ENCODE data around the gene COA8. TPM values are rescaled to one million over a fixed set of nuclear protein-coding genes. Genes with fewer than 3 reads are reported as not detected.

The COA8 gene
- total RNA-seq (2014; rRNA removed) = 52.7 and 62.3 TPM in 2 replicates
- percentile 88 among the genes with signal in this experiment for Bru-seq, nascent RNA
- BruChase-seq, experiment 1, labeled RNA remaining after a 6-hour chase = percentile 96 among the genes with signal in this experiment
- percentile 90 among the genes with signal in this experiment for BruChase-seq, experiment 2, labeled RNA remaining after a 2-hour chase
- long read RNA-seq, transcript APOPT1-203 (4 exons, 782 nt) = minor isoform, 13 of 105 reads
- long read RNA-seq, transcript APOPT1-201 (5 exons, 2,523 nt) = major isoform, 65 of 105 reads
- long read RNA-seq, transcript APOPT1-202 (3 exons, 575 nt) = minor isoform, 5 of 105 reads
- long read RNA-seq, partial matches to known transcripts = 2 of 105 reads
- long read RNA-seq, other reads (novel, unspliced or antisense) = 13 of 105 reads

- peaks cover 32% of the 10 kb centered on the region for H4K20me1 ChIP-seq (ENCODE audit: low read length)
- no peaks in the 10 kb centered on the region for H3K9me3 ChIP-seq (ENCODE audit: low read length)
- H3K36me3 ChIP-seq (ENCODE audit: low read depth, low read length) = peaks cover 24% of the 10 kb centered on the region
- H3F3A ChIP-seq (ENCODE audit: low read length, unreplicated experiment) = no peaks in the 10 kb centered on the region
- TF ChIP-seq CTCF (conservative IDR thresholded peaks at IDR 0.05; ENCODE audit: low read depth, low read length) (no peak), EZH2 (IDR thresholded peaks at IDR 0.05; ENCODE audit: low read length, unreplicated experiment) (no peak), EZH2phosphoT487 (IDR thresholded peaks at IDR 0.05; ENCODE audit: borderline replicate concordance, low read length) (no peak)
- intact Hi-C loops (cut with micrococcal nuclease) = no loop called here
- peak within 1 kb of the TSS; percentile 80 for H2AFZ ChIP-seq (ENCODE audit: low read length)
- peak within 1 kb of the TSS; percentile 92 for H3K4me2 ChIP-seq (ENCODE audit: low read length)
- peak within 1 kb of the TSS; percentile 89 for H3K4me3 ChIP-seq (ENCODE audit: low read length)
- H3K79me2 ChIP-seq (ENCODE audit: low read length) = peaks cover 97% of the 10 kb centered on the region
- DNase-seq (peak; percentile 79), ATAC-seq (peak; percentile 57)
- H3K27me3 ChIP-seq (ENCODE audit: low read length) = no peaks in the 10 kb centered on the region
- H3K9ac ChIP-seq (ENCODE audit: low read length) = peak within 1 kb of the TSS; percentile 97
- BruUV-seq (replicated peaks) = no TSS peak
- H3K9me2 ChIP-seq (replicated peaks; ENCODE audit: low read length) = no peaks in the 10 kb centered on the region
- H3K27ac ChIP-seq (ENCODE audit: low read length) = peak within 1 kb of the TSS; percentile 84
- CTCF ChIA-PET = no interaction called here
- POLR2A ChIA-PET (ENCODE audit: unreplicated experiment) = interaction anchor here (0.6 to 1.5 kb wide), 2 partner anchors 11 to 42 kb away, joined by 3 to 4 read pairs; no protein-coding TSS in a partner anchor
- H3K4me1 ChIP-seq (ENCODE audit: insufficient read depth, low read length) = peaks cover 41% of the 10 kb centered on the region
Measured at GRCh38 chr14:103562429-103563225, at the start of gene COA8, which contains the start of gene BAG5. COA8 (plus strand) TSS chr14:103562960; CDS start chr14:103563002, 42 bp downstream. BAG5 (minus strand) TSS chr14:103562657; CDS start chr14:103561164, 1,493 bp downstream.

GRCh38 chr14:103514596-103515421, 48.0 kb upstream of the COA8 start:
- BruUV-seq (replicated peaks) = no TSS peak
- CTCF ChIA-PET = no interaction called here
- intact Hi-C loops (cut with micrococcal nuclease) = no loop called here

More at GRCh38 chr14:103514596-103515421, 48.0 kb upstream of the COA8 start:
- Histone ChIP-seq H3K9me2 (replicated peaks; ENCODE audit: low read length) (no peaks in the 10 kb centered on the region), H3K9me3 (ENCODE audit: low read length) (no peaks in the 10 kb centered on the region), H3K4me1 (ENCODE audit: insufficient read depth, low read length) (no peaks in the 10 kb centered on the region), H2AFZ (ENCODE audit: low read length) (no peak overlapping the region), H3K4me3 (ENCODE audit: low read length) (no peak overlapping the region), H3K27me3 (ENCODE audit: low read length) (no peaks in the 10 kb centered on the region), H3K36me3 (ENCODE audit: low read depth, low read length) (no peaks in the 10 kb centered on the region; the same call in 1 of the 2 replicates), H3K9ac (ENCODE audit: low read length) (no peak overlapping the region), H3K4me2 (ENCODE audit: low read length) (no peak overlapping the region), H3K79me2 (ENCODE audit: low read length) (no peaks in the 10 kb centered on the region), H3F3A (ENCODE audit: low read length, unreplicated experiment) (no peaks in the 10 kb centered on the region), H4K20me1 (ENCODE audit: low read length) (peaks cover under 1% of the 10 kb centered on the region; the same call in 1 of the 2 replicates), H3K27ac (ENCODE audit: low read length) (no peak overlapping the region)
- no peak for ATAC-seq
- DNase-seq = no peak
- TF ChIP-seq EZH2phosphoT487 (IDR thresholded peaks at IDR 0.05; ENCODE audit: borderline replicate concordance, low read length) (no peak), EZH2 (IDR thresholded peaks at IDR 0.05; ENCODE audit: low read length, unreplicated experiment) (no peak), CTCF (conservative IDR thresholded peaks at IDR 0.05; ENCODE audit: low read depth, low read length) (no peak)
- POLR2A ChIA-PET (ENCODE audit: unreplicated experiment) = no interaction called here

All from PC-3 (cell line).